Activated T-cell treated with anti-CD3 and anti-CD28 coated beads for 4 hours (primary cell): ENCODE data around the gene UFSP1.

Source experiments
- DNase-seq: peaks from one replicate; pipeline ENCODE4 v3.0.0-alpha.2; 2020

UFSP1 gene

DNA sequence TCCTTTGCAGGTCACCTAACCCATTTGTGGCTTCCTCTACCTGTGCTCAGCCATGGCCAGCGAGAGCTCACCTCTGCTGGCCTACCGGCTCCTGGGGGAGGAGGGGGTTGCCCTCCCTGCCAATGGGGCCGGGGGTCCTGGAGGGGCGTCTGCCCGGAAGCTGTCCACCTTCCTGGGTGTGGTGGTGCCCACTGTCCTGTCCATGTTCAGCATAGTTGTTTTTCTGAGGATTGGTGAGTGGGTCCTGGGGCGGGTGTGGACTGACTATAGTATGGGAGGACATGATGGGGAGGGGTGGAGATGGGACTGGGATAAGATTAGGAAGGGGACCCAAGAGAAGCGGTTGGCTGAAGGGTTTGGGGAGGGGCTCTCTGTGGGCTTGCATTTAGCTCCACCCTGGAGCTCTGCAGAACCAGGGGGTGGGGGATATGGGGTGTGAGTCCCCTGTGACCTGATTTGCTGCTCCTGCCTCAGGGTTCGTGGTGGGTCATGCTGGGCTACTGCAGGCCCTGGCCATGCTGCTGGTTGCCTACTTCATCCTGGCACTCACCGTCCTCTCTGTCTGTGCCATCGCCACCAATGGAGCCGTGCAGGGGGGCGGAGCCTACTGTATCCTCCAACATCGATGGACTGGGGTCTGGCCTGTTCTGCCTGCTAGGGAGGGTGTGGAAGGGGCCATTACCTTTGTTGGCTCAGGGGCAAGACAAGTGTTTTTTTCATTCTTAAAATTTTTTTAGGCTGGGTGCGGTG, 35.2 kb downstream of the UFSP1 start:
- no peak for DNase-seq

DNA sequence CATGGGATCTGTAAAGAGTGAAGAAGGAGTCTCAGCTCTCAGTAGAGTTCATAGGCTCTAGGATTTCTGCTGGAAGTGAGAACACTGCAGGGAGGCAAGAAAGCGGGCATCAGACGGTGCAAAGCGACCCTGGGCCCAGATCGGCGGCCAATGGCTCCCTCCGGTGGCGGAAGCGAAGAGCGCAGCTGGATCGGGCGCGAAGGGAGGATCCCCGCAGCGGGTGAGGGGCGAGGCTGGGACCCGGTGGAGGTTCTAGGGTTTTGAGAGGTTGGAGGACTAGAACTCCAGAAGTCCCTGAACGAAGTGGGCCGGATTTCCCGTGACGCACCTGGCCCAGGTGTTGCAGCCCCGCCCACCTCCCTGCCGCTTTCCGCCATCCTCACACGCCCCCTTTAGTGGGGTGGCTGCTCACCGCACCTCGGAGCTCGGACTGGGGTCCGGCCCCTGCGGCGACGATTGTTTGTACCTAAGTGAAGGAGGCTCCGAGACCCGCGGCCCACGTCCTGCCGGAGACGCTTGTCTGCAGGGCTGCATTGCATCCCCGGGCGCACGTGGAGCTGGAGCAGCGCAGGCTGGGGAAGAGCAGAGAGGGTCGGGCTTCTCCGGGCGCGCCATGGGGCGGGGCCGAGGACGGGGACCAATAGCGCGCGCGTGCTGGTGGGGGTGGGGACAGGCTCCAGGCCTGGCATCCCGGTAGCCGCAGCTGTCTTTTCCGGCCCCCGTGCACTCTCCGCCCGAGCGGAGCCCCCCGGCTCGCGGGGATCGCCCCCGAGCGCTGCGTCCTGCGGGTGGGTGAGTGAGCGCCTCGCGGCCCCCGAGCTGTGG, 37.3 kb downstream of the UFSP1 start, which contains the start of gene SLC12A9:
TSS of gene SLC12A9 (plus strand) at position 666 of the 825 bp plus-strand sequence. CDS start 1,485 bp downstream, outside the sequence.
- DNase-seq = peak; percentile 74

DNA sequence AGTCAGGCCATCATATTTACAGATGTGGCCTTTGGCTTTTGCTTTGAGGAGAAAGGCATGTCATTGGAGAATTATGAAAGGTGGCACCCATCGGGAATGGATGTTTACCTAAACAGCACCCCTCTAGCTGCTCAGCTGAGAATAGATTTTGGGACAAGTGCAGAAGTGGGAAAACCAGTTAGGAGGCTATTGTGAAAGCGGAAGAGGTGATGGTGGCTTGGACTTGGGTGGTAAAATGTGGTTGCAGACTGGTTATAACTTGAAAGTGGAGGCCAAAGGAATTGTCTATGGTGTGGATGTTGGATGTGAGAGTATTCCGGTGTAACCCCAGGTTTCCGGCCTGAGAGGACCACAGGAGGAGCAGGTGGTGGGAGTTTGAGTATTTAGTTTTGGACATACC, 42.2 kb downstream of the UFSP1 start:
- no peak for DNase-seq

DNA sequence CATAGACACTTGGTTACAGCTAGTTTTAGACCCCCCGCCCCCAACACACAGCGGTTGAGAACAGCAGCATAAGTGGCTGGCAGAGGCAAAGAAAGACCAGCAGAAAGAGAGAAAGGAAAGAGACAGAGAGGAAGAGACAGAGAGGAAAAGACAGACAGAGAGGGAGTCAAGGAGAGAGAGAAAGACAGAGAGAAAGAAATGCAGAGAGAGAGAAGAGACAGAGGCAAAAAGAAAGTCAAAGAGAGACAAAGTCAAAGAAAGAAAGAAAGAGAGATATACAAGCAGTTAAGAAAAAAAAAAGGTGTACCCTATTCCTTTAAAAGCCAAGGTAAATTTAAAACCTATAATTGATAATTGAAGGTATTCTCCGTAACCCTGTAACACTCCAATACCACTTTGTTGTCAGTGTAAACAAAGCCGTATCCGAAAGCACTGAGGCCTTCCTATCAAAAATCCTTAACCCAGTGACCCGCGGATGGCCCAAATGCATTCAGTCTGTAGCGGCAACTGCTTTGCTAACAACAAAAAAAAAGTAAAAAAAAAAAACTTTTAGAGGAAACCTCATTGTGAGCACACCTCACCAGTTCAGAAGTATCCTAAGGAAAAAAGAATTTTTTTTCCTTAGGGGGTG, 48.9 kb downstream of the UFSP1 start:
- no peak for DNase-seq

DNA sequence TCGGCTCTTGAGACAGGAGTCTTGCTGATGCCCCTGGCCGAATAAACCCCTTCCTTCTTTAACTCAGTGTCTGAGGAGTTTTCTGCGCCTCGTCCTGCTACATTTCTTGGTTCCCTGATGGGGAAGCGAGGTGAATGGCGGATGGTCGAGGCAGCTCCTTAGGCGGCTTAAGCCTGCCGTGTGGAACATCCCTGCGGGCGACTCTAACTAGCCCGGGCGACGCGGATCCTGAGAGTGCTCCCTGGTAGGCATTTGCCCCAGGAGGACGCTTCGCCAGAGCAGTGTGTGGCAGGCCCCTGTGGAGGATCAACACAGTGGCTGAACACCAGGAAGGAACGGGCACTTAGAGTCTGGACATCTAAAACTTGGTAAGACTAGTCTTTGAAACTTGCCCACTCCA, 50.2 kb downstream of the UFSP1 start:
- DNase-seq = no peak
